Measurements from ENCODE around the gene VAV1.

VAV1 gene

GRCh38 chr19:6834433-6834832 is 61.9 kb downstream of the VAV1 start:
- Histone ChIP-seq H3K9me3 (ENCODE audit: control insufficient read depth, insufficient read depth, low read depth, low read length) (no peaks in the 10 kb centered on the region), H3K4me1 (ENCODE audit: control insufficient read depth, insufficient read depth, low read length) (no peaks in the 10 kb centered on the region), H3K27me3 (ENCODE audit: control insufficient read depth, insufficient read depth, low read length) (peaks cover 10% of the 10 kb centered on the region; the same call in 1 of the 2 replicates), H3K9ac (ENCODE audit: low read length) (no peak overlapping the region), H3K36me3 (ENCODE audit: control insufficient read depth, insufficient read depth, low read length) (no peaks in the 10 kb centered on the region), H3K27ac (ENCODE audit: low read depth, low read length) (no peak overlapping the region), H3K4me3 (ENCODE audit: low read depth, low read length) (no peak overlapping the region)

GRCh38 chr19:6835501-6835900 is 63.0 kb downstream of the VAV1 start:
- Histone ChIP-seq H3K4me1 (ENCODE audit: control insufficient read depth, insufficient read depth, low read length) (no peaks in the 10 kb centered on the region), H3K4me3 (ENCODE audit: low read depth, low read length) (no peak overlapping the region), H3K9me3 (ENCODE audit: control insufficient read depth, insufficient read depth, low read depth, low read length) (no peaks in the 10 kb centered on the region), H3K27ac (ENCODE audit: low read depth, low read length) (no peak overlapping the region), H3K9ac (ENCODE audit: low read length) (no peak overlapping the region), H3K36me3 (ENCODE audit: control insufficient read depth, insufficient read depth, low read length) (no peaks in the 10 kb centered on the region), H3K27me3 (ENCODE audit: control insufficient read depth, insufficient read depth, low read length) (peaks cover 10% of the 10 kb centered on the region; the same call in 1 of the 2 replicates)

GRCh38 chr19:6837525-6837924 is 65.0 kb downstream of the VAV1 start:
- no peak overlapping the region for H3K9ac ChIP-seq (ENCODE audit: low read length)
- H3K27me3 ChIP-seq (ENCODE audit: control insufficient read depth, insufficient read depth, low read length): peaks cover 3% of the 10 kb centered on the region; the same call in 1 of the 2 replicates
- H3K9me3 ChIP-seq (ENCODE audit: control insufficient read depth, insufficient read depth, low read depth, low read length): no peaks in the 10 kb centered on the region
- no peak overlapping the region for H3K4me3 ChIP-seq (ENCODE audit: low read depth, low read length)
- no peaks in the 10 kb centered on the region for H3K36me3 ChIP-seq (ENCODE audit: control insufficient read depth, insufficient read depth, low read length)
- H3K4me1 ChIP-seq (ENCODE audit: control insufficient read depth, insufficient read depth, low read length): no peaks in the 10 kb centered on the region
- no peak overlapping the region for H3K27ac ChIP-seq (ENCODE audit: low read depth, low read length)

GRCh38 chr19:6838062-6838655 is 65.7 kb downstream of the VAV1 start:
- H3K27ac ChIP-seq (ENCODE audit: low read depth, low read length): no peak overlapping the region
- no peaks in the 10 kb centered on the region for H3K27me3 ChIP-seq (ENCODE audit: control insufficient read depth, insufficient read depth, low read length)
- no peaks in the 10 kb centered on the region for H3K36me3 ChIP-seq (ENCODE audit: control insufficient read depth, insufficient read depth, low read length)
- H3K9me3 ChIP-seq (ENCODE audit: control insufficient read depth, insufficient read depth, low read depth, low read length): no peaks in the 10 kb centered on the region
- H3K4me1 ChIP-seq (ENCODE audit: control insufficient read depth, insufficient read depth, low read length): no peaks in the 10 kb centered on the region
- H3K4me3 ChIP-seq (ENCODE audit: low read depth, low read length): no peak overlapping the region
- H3K9ac ChIP-seq (ENCODE audit: low read length): no peak overlapping the region

DNA sequence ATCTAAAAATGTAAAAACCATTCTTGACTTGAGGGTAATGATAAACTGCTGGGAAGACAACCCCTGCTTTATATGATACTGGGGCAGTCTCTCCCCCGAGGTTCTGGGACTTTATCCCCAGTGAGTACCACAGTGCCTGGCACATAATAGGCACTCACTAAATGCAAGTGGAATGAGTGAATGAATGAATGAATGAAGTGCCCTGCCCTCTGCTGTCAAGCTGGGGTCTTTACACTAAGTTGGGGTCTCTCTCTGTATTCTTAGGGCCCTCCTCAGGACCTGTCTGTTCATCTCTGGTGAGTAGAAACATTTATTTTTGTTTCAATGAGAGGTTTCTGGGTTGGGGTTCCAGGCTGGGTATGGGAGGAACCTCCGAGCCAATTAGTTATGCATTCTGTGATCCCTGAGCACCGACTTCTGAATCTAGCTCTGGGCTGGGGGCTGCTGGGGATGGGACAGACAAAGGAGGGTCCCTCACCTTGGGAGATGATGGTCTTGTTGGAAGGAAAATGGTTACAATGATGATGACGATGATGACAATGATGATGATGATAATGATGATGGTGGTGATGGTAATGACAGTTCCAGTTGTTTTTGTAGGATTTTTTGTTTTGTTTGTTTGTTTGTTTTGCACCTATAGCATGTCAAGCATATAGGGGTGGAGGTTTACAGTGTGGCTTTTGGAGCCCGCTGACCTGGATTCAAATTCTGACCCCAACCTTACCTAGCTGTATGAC is 70.5 kb downstream of the VAV1 start:
- H3K9me3 ChIP-seq (ENCODE audit: control insufficient read depth, insufficient read depth, low read depth, low read length): no peaks in the 10 kb centered on the region
- no peak overlapping the region for H3K9ac ChIP-seq (ENCODE audit: low read length)
- no peaks in the 10 kb centered on the region; the same call in 1 of the 2 replicates for H3K4me1 ChIP-seq (ENCODE audit: control insufficient read depth, insufficient read depth, low read length)
- H3K36me3 ChIP-seq (ENCODE audit: control insufficient read depth, insufficient read depth, low read length): no peaks in the 10 kb centered on the region
- H3K4me3 ChIP-seq (ENCODE audit: low read depth, low read length): no peak overlapping the region
- no peak overlapping the region for H3K27ac ChIP-seq (ENCODE audit: low read depth, low read length)
- no peaks in the 10 kb centered on the region for H3K27me3 ChIP-seq (ENCODE audit: control insufficient read depth, insufficient read depth, low read length)

GRCh38 chr19:6847828-6848200 is 75.3 kb downstream of the VAV1 start:
- Histone ChIP-seq H3K36me3 (ENCODE audit: control insufficient read depth, insufficient read depth, low read length) (no peaks in the 10 kb centered on the region), H3K27me3 (ENCODE audit: control insufficient read depth, insufficient read depth, low read length) (no peaks in the 10 kb centered on the region), H3K9me3 (ENCODE audit: control insufficient read depth, insufficient read depth, low read depth, low read length) (no peaks in the 10 kb centered on the region), H3K4me1 (ENCODE audit: control insufficient read depth, insufficient read depth, low read length) (no peaks in the 10 kb centered on the region; the same call in 1 of the 2 replicates), H3K4me3 (ENCODE audit: low read depth, low read length) (no peak overlapping the region), H3K9ac (ENCODE audit: low read length) (no peak overlapping the region), H3K27ac (ENCODE audit: low read depth, low read length) (no peak overlapping the region)

DNA sequence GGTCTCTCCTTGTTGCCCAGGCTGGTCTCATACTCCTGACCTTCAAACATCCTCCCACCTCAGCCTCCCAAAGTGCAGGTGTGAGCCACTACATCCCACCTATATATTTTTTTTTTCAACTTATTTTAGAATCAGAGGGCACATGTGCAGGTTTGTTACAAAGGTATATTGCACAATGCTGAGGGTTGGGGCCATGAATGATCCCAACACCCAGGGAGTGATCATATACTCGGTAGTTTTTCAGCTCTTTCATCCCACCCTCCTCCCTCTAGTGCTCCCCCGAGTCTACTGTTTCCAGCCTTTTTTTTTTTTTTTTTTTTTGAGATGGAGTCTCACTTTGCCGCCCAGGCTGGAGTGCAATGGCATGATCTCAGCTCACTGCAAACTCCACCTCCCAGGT is 76.5 kb downstream of the VAV1 start:
- H3K9me3 ChIP-seq (ENCODE audit: control insufficient read depth, insufficient read depth, low read depth, low read length): no peaks in the 10 kb centered on the region
- no peak overlapping the region for H3K27ac ChIP-seq (ENCODE audit: low read depth, low read length)
- no peaks in the 10 kb centered on the region for H3K36me3 ChIP-seq (ENCODE audit: control insufficient read depth, insufficient read depth, low read length)
- H3K4me1 ChIP-seq (ENCODE audit: control insufficient read depth, insufficient read depth, low read length): no peaks in the 10 kb centered on the region; the same call in 1 of the 2 replicates
- no peak overlapping the region for H3K4me3 ChIP-seq (ENCODE audit: low read depth, low read length)
- no peaks in the 10 kb centered on the region for H3K27me3 ChIP-seq (ENCODE audit: control insufficient read depth, insufficient read depth, low read length)
- H3K9ac ChIP-seq (ENCODE audit: low read length): no peak overlapping the region

DNA sequence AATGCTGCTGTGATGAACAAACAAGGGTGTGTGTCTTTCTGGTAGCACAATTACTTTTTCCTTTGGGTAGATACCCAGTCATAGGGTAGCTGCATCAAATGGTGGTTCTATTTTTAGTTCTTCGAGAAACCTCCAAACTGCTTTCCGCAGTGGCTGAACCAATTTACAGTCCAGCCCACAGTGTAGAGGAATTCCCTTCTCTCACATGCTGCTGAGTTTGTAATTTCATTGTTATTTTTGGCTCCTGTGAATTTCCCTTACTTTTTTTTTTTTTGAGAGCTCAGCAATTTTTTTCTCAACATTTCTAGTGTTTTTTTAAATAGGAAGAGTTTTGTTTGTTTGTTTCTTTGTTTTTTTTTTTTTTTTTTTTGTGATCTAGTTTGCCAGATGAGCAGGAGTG is 77.4 kb downstream of the VAV1 start:
- H3K27ac ChIP-seq (ENCODE audit: low read depth, low read length): no peak overlapping the region
- H3K9me3 ChIP-seq (ENCODE audit: control insufficient read depth, insufficient read depth, low read depth, low read length): no peaks in the 10 kb centered on the region
- H3K27me3 ChIP-seq (ENCODE audit: control insufficient read depth, insufficient read depth, low read length): no peaks in the 10 kb centered on the region
- H3K4me3 ChIP-seq (ENCODE audit: low read depth, low read length): no peak overlapping the region
- H3K9ac ChIP-seq (ENCODE audit: low read length): no peak overlapping the region
- no peaks in the 10 kb centered on the region for H3K36me3 ChIP-seq (ENCODE audit: control insufficient read depth, insufficient read depth, low read length)
- H3K4me1 ChIP-seq (ENCODE audit: control insufficient read depth, insufficient read depth, low read length): no peaks in the 10 kb centered on the region; the same call in 1 of the 2 replicates

- Histone ChIP-seq H3K9me3 (ENCODE audit: control insufficient read depth, insufficient read depth, low read depth, low read length) (no peaks in the 10 kb centered on the region), H3K4me1 (ENCODE audit: control insufficient read depth, insufficient read depth, low read length) (no peaks in the 10 kb centered on the region; the same call in 1 of the 2 replicates), H3K9ac (ENCODE audit: low read length) (no peak overlapping the region), H3K36me3 (ENCODE audit: control insufficient read depth, insufficient read depth, low read length) (no peaks in the 10 kb centered on the region), H3K27me3 (ENCODE audit: control insufficient read depth, insufficient read depth, low read length) (no peaks in the 10 kb centered on the region), H3K27ac (ENCODE audit: low read depth, low read length) (no peak overlapping the region), H3K4me3 (ENCODE audit: low read depth, low read length) (no peak overlapping the region)
These were observed 78.9 kb downstream of the VAV1 start for GRCh38 chr19:6851359-6851758.

GRCh38 chr19:6852001-6852400 is 79.5 kb downstream of the VAV1 start:
- H3K36me3 ChIP-seq (ENCODE audit: control insufficient read depth, insufficient read depth, low read length): no peaks in the 10 kb centered on the region

GRCh38 chr19:6853868-6854267 is 81.4 kb downstream of the VAV1 start:
- Histone ChIP-seq H3K27me3 (ENCODE audit: control insufficient read depth, insufficient read depth, low read length) (no peaks in the 10 kb centered on the region), H3K36me3 (ENCODE audit: control insufficient read depth, insufficient read depth, low read length) (no peaks in the 10 kb centered on the region), H3K9me3 (ENCODE audit: control insufficient read depth, insufficient read depth, low read depth, low read length) (no peaks in the 10 kb centered on the region), H3K4me1 (ENCODE audit: control insufficient read depth, insufficient read depth, low read length) (no peaks in the 10 kb centered on the region), H3K27ac (ENCODE audit: low read depth, low read length) (no peak overlapping the region), H3K9ac (ENCODE audit: low read length) (no peak overlapping the region), H3K4me3 (ENCODE audit: low read depth, low read length) (no peak overlapping the region)

More at GRCh38 chr19:6852001-6852400, 79.5 kb downstream of the VAV1 start:
- no peak overlapping the region for H3K4me3 ChIP-seq (ENCODE audit: low read depth, low read length)
- H3K4me1 ChIP-seq (ENCODE audit: control insufficient read depth, insufficient read depth, low read length): no peaks in the 10 kb centered on the region; the same call in 1 of the 2 replicates
- no peak overlapping the region for H3K27ac ChIP-seq (ENCODE audit: low read depth, low read length)
- no peaks in the 10 kb centered on the region for H3K27me3 ChIP-seq (ENCODE audit: control insufficient read depth, insufficient read depth, low read length)
- H3K9ac ChIP-seq (ENCODE audit: low read length): no peak overlapping the region
- no peaks in the 10 kb centered on the region for H3K9me3 ChIP-seq (ENCODE audit: control insufficient read depth, insufficient read depth, low read depth, low read length)
